AG04449 (cell line): ENCODE data around the gene IL11RA.

Experiments
- CTCF ChIA-PET: fragments of 350-600 bp; formaldehyde crosslinking; extraction: SDS; loops from one replicate; lab custom pipeline; 2021; ENCODE audit warnings: antibody characterized with exemption; lab: Yijun Ruan, JAX
- POLR2A ChIA-PET: fragments of 400-600, 350-600 bp; formaldehyde crosslinking; extraction: SDS; loops from one replicate; lab custom pipeline; 2020; ENCODE audit warnings: antibody characterized with exemption, inconsistent platforms; lab: Yijun Ruan, JAX
- DNase-seq: peaks from one replicate; pipeline ENCODE4 v3.0.0-alpha.2; 2010; ENCODE audit warnings: low read depth, low spot score
- H3K4me3 ChIP-seq: 2 replicates; pipeline ENCODE4 v1.5.1; 2011; ENCODE audit warnings: low read depth, mild to moderate bottlenecking, control low read depth, low read length
- CTCF ChIP-seq: IDR thresholded peaks from one replicate; pipeline ENCODE4 v1.5.1; 2011; ENCODE audit warnings: mild to moderate bottlenecking, moderate library complexity, low read length, control low read depth, inconsistent platforms; ENCODE audit not compliant: insufficient read depth; ENCODE audit errors: missing control alignments

The IL11RA gene

GRCh38 chr9:34669809-34670562 lies 18.0 kb downstream of the IL11RA start:
- ChIA-PET POLR2A (no interaction called here), CTCF (interaction anchor here (1.1 to 2.3 kb wide), 5 partner anchors 25 to 36 kb away, joined by 3 to 14 read pairs (median 5); no protein-coding TSS in a partner anchor)
- TF ChIP-seq CTCF, result no peak
- H3K4me3 ChIP-seq, result no peak overlapping the region
- no peak for DNase-seq

GRCh38 chr9:34671307-34671706 lies 19.3 kb downstream of the IL11RA start:
- no peak for TF ChIP-seq CTCF
- ChIA-PET POLR2A (no interaction called here), CTCF (interaction anchor here (1.3 to 2.3 kb wide), 3 partner anchors 27 to 31 kb away, joined by 4 to 14 read pairs (median 6); no protein-coding TSS in a partner anchor)
- H3K4me3 ChIP-seq, result no peak overlapping the region
- no peak for DNase-seq

- POLR2A ChIA-PET, result no interaction called here
- no peak for TF ChIP-seq CTCF
- CTCF ChIA-PET, result interaction anchor here (1.1 to 5.0 kb wide), 3 partner anchors 10 to 27 kb away, joined by 5 to 70 read pairs (median 10); no protein-coding TSS in a partner anchor
- H3K4me3 ChIP-seq, result no peak overlapping the region
- no peak for DNase-seq
Measured at GRCh38 chr9:34674440-34674839, 22.5 kb downstream of the IL11RA start.

GRCh38 chr9:34675048-34675714 lies 23.2 kb downstream of the IL11RA start:
- CTCF ChIA-PET, result interaction anchor here (0.6 to 5.0 kb wide), 7 partner anchors 9 to 41 kb away, joined by 3 to 70 read pairs (median 4); partner anchors contain the start of gene CCL19
- TF ChIP-seq CTCF, result peak; percentile 87
- POLR2A ChIA-PET, result no interaction called here
- no peak for DNase-seq
- no peak overlapping the region for H3K4me3 ChIP-seq

GRCh38 chr9:34675869-34676268 lies 23.9 kb downstream of the IL11RA start:
- CTCF ChIA-PET, result interaction anchor here (0.8 to 5.0 kb wide), 6 partner anchors 9 to 25 kb away, joined by 3 to 70 read pairs (median 7); partner anchors contain the start of gene CCL19
- POLR2A ChIA-PET, result no interaction called here
- no peak for DNase-seq
- TF ChIP-seq CTCF, result no peak
- no peak overlapping the region for H3K4me3 ChIP-seq

GRCh38 chr9:34684145-34684544 lies 32.2 kb downstream of the IL11RA start:
- DNase-seq, result no peak
- no peak for TF ChIP-seq CTCF
- CTCF ChIA-PET, result interaction anchor here (1.3 to 3.5 kb wide), 3 partner anchors 18 to 20 kb away, joined by 5 to 17 read pairs (median 6); no protein-coding TSS in a partner anchor
- POLR2A ChIA-PET, result no interaction called here
- no peak overlapping the region for H3K4me3 ChIP-seq
